Measurements from ENCODE around the gene ETV7. TPM values are rescaled to one million over a fixed set of nuclear protein-coding genes. Genes with fewer than 3 reads are reported as not detected.

The ETV7 gene
- total and polyA plus RNA-seq, 2 experiments from 2014 or later: 0.47 to 1.2 TPM

DNA sequence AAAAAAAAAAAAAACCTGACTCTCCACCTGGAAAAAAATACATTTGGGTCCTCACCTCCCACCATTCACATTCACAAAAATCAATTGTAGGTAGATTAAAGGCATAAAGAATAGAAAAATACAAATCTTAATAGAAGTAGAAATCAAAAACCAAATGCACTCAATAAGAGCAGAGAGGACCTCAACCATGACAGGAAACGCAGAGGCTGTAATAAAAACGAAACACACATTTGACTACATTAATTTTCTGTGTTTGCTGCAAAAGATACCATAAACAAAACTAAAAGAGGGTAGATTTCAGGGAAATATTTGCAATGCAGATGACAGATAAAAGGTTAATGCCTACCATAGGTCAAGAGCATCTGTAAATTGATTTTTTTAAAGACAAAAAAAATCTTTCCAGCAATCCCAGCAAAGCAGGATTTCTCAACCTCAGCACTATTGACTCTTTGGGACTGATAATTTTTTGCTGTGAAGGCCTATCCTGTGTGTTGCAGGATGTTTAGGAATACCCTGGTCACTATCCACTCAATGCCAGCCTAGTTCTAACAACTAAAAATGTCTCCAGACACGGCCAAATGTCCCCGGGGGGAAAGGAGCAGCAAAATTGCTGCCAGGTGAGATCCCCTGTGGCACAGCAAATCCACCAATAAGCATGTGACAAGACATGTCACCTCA lies 9.1 kb downstream of the ETV7 start:
- Mint-ChIP-seq H3K9me3 (no peaks in the 10 kb centered on the region), H3K4me3 (no peak overlapping the region), H3K27me3 (ENCODE audit: insufficient read depth, low read depth, poor library complexity) (peaks cover 3% of the 10 kb centered on the region), H3K27ac (no peak overlapping the region), H3K4me1 (peaks cover 25% of the 10 kb centered on the region), H3K36me3 (ENCODE audit: low read depth) (no peaks in the 10 kb centered on the region)
- no peak for DNase-seq (ENCODE audit: low spot score)
- 0 out of 2 replicates have a peak, but pooled peaks cover 10% of the 10 kb centered on the region for H3K4me1 ChIP-seq (ENCODE audit: insufficient read depth)
- no peak for ATAC-seq
- no peak overlapping the region for H3K4me3 ChIP-seq
- H3F3A ChIP-seq (replicated peaks; ENCODE audit: low read depth): no peaks in the 10 kb centered on the region
- no peaks in the 10 kb centered on the region for H3K36me3 ChIP-seq (ENCODE audit: insufficient read depth)
- TF ChIP-seq ZNF114 (CRISPR knock-in tag; IDR thresholded peaks at IDR 0.05) (no peak), STAT1 (IDR thresholded peaks at IDR 0.05; ENCODE audit: unreplicated experiment) (no peak), ZNF331 (CRISPR knock-in tag; IDR thresholded peaks at IDR 0.05; ENCODE audit: low read depth) (no peak), POLR2AphosphoS5 (IDR thresholded peaks at IDR 0.05; ENCODE audit: low read depth) (no peak), ETS1 (IDR thresholded peaks at IDR 0.05) (no peak), NANOG (IDR thresholded peaks at IDR 0.05; ENCODE audit: borderline replicate concordance) (no peak), CREB1 (CRISPR knock-in tag; IDR thresholded peaks at IDR 0.05; ENCODE audit: low read depth) (no peak)
- TF ChIP-seq, protein P1, sequence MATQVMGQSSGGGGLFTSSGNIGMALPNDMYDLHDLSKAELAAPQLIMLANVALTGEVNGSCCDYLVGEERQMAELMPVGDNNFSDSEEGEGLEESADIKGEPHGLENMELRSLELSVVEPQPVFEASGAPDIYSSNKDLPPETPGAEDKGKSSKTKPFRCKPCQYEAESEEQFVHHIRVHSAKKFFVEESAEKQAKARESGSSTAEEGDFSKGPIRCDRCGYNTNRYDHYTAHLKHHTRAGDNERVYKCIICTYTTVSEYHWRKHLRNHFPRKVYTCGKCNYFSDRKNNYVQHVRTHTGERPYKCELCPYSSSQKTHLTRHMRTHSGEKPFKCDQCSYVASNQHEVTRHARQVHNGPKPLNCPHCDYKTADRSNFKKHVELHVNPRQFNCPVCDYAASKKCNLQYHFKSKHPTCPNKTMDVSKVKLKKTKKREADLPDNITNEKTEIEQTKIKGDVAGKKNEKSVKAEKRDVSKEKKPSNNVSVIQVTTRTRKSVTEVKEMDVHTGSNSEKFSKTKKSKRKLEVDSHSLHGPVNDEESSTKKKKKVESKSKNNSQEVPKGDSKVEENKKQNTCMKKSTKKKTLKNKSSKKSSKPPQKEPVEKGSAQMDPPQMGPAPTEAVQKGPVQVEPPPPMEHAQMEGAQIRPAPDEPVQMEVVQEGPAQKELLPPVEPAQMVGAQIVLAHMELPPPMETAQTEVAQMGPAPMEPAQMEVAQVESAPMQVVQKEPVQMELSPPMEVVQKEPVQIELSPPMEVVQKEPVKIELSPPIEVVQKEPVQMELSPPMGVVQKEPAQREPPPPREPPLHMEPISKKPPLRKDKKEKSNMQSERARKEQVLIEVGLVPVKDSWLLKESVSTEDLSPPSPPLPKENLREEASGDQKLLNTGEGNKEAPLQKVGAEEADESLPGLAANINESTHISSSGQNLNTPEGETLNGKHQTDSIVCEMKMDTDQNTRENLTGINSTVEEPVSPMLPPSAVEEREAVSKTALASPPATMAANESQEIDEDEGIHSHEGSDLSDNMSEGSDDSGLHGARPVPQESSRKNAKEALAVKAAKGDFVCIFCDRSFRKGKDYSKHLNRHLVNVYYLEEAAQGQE (IDR thresholded peaks at IDR 0.05; ENCODE audit: unreplicated experiment): no peak
- TF ChIP-seq, protein P2, sequence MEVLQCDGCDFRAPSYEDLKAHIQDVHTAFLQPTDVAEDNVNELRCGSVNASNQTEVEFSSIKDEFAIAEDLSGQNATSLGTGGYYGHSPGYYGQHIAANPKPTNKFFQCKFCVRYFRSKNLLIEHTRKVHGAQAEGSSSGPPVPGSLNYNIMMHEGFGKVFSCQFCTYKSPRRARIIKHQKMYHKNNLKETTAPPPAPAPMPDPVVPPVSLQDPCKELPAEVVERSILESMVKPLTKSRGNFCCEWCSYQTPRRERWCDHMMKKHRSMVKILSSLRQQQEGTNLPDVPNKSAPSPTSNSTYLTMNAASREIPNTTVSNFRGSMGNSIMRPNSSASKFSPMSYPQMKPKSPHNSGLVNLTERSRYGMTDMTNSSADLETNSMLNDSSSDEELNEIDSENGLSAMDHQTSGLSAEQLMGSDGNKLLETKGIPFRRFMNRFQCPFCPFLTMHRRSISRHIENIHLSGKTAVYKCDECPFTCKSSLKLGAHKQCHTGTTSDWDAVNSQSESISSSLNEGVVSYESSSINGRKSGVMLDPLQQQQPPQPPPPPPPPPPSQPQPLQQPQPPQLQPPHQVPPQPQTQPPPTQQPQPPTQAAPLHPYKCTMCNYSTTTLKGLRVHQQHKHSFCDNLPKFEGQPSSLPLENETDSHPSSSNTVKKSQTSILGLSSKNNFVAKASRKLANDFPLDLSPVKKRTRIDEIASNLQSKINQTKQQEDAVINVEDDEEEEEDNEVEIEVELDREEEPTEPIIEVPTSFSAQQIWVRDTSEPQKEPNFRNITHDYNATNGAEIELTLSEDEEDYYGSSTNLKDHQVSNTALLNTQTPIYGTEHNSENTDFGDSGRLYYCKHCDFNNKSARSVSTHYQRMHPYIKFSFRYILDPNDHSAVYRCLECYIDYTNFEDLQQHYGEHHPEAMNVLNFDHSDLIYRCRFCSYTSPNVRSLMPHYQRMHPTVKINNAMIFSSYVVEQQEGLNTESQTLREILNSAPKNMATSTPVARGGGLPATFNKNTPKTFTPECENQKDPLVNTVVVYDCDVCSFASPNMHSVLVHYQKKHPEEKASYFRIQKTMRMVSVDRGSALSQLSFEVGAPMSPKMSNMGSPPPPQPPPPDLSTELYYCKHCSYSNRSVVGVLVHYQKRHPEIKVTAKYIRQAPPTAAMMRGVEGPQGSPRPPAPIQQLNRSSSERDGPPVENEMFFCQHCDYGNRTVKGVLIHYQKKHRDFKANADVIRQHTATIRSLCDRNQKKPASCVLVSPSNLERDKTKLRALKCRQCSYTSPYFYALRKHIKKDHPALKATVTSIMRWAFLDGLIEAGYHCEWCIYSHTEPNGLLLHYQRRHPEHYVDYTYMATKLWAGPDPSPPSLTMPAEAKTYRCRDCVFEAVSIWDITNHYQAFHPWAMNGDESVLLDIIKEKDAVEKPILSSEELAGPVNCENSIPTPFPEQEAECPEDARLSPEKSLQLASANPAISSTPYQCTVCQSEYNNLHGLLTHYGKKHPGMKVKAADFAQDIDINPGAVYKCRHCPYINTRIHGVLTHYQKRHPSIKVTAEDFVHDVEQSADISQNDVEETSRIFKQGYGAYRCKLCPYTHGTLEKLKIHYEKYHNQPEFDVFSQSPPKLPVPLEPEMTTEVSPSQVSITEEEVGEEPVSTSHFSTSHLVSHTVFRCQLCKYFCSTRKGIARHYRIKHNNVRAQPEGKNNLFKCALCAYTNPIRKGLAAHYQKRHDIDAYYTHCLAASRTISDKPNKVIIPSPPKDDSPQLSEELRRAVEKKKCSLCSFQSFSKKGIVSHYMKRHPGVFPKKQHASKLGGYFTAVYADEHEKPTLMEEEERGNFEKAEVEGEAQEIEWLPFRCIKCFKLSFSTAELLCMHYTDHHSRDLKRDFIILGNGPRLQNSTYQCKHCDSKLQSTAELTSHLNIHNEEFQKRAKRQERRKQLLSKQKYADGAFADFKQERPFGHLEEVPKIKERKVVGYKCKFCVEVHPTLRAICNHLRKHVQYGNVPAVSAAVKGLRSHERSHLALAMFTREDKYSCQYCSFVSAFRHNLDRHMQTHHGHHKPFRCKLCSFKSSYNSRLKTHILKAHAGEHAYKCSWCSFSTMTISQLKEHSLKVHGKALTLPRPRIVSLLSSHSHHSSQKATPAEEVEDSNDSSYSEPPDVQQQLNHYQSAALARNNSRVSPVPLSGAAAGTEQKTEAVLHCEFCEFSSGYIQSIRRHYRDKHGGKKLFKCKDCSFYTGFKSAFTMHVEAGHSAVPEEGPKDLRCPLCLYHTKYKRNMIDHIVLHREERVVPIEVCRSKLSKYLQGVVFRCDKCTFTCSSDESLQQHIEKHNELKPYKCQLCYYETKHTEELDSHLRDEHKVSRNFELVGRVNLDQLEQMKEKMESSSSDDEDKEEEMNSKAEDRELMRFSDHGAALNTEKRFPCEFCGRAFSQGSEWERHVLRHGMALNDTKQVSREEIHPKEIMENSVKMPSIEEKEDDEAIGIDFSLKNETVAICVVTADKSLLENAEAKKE (CRISPR knock-in tag; IDR thresholded peaks at IDR 0.05): no peak
- TF ChIP-seq, protein P3, sequence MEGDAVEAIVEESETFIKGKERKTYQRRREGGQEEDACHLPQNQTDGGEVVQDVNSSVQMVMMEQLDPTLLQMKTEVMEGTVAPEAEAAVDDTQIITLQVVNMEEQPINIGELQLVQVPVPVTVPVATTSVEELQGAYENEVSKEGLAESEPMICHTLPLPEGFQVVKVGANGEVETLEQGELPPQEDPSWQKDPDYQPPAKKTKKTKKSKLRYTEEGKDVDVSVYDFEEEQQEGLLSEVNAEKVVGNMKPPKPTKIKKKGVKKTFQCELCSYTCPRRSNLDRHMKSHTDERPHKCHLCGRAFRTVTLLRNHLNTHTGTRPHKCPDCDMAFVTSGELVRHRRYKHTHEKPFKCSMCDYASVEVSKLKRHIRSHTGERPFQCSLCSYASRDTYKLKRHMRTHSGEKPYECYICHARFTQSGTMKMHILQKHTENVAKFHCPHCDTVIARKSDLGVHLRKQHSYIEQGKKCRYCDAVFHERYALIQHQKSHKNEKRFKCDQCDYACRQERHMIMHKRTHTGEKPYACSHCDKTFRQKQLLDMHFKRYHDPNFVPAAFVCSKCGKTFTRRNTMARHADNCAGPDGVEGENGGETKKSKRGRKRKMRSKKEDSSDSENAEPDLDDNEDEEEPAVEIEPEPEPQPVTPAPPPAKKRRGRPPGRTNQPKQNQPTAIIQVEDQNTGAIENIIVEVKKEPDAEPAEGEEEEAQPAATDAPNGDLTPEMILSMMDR (conservative IDR thresholded peaks at IDR 0.05; ENCODE audit: low read depth in 2 of 2): no peak
- H4K20me1 ChIP-seq (replicated peaks; ENCODE audit: insufficient read depth): no peaks in the 10 kb centered on the region
- no peak overlapping the region for H2AFZ ChIP-seq
- no peak overlapping the region for H3K4me2 ChIP-seq
- H3K27ac ChIP-seq (ENCODE audit: low read depth): no peak overlapping the region
- H3K9me2 ChIP-seq (ENCODE audit: insufficient read depth): no peaks in the 10 kb centered on the region
- H3K27me3 ChIP-seq (ENCODE audit: insufficient read depth): no peaks in the 10 kb centered on the region
- H3K79me2 ChIP-seq (replicated peaks; ENCODE audit: insufficient read depth): no peaks in the 10 kb centered on the region
